HG03521 (cell line): ENCODE data around the gene SLC22A23.
A peak's percentile ranks its signal among the peaks of the same experiment; 100 is the strongest.

Source experiments
- ATAC-seq: cut with Tn5 transposase; IDR thresholded peaks from one replicate; pipeline ENCODE4 v1.9.1; 2021; ENCODE audit warnings: mild to moderate bottlenecking, moderate library complexity; ENCODE audit not compliant: unreplicated experiment

Gene SLC22A23

DNA sequence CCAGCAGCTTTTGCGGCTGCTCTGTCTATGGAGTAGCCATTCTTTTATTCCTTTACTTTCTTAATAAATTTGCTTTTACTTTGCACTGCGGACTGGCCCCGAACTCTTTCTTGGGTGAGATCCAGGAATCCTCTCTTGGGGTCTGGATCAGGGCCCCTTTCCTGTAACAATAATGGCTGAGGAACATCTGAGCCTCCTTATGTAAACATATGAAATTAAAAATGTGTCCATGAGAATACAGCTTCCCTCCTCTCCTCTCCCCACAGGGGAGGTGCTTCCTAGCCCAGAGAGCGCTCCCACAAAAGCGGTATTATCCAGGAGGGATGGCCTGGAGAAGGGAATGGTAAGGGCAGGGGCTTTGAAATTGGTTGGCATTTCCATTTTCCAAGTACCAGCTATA lies 117.0 kb downstream of the SLC22A23 start:
- ATAC-seq: no peak

DNA sequence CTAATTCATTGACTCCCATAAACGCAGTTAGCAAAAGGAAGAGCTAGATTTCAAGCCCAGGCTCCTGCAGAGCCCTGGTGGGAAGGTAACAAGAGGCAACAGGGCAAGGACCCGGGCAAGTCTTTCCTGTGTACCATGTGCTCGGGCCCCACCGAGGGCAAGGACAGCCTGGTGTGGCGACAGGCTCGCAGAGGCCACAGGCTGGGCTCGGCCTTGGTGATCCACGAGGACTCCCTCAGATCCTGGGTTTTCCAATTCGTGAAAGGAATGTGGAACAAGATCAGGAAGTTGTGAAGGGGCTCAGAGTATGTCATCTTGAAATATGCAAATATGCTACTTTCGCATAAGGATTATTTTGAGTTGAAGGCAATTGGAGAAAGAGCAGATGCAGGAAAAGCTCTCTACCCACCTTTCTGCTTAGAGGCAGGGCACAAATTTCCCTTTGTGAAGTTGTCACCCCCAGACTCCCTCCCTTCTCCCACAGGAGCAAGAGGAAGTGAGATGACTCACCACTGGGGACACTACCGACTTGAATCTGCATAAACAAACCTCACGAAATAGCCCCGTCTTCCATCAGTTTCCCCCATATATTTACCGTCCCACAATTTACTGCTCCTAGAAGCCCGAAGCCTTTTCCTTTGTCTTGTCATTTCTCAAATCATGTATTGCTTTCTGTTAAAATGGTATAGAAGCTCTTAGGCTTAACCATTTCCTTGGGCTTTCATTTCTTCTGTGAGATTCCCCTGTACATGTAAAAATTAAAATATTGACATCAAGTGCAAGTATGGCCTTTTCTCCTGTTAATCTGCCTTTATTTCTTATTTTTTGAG lies 119.1 kb downstream of the SLC22A23 start:
- ATAC-seq: no peak

DNA sequence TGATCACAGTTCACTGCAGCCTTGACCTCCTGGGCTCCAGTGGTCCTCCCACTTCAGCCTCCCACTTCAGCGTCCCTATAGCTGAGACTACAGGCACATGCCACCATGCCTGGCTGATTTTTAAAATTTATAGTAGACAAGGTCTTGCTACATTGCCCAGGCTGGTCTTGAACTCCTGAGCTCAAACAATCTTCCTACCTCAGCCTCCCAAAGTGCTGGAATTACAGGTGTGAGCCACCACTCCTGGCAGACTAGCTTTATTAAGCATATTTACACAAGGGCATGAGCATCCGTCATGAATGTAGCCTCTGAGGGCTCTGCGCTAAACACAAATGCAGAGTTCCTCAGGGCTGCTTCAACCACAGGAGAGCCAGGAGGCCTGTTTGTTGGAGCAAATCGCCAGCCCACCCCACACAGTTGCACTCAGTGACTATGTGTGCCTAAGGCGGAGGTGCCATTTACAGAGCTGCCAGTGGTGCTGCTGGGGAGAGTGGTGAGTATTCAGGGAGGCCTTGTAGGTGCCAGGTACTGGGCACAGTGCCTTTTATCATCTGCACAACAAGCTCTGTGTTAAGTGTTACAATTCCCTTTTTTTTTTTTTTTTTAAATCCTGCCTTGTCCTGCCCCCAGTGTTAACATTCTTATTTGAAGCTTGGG lies 119.9 kb downstream of the SLC22A23 start:
- ATAC-seq: no peak

DNA sequence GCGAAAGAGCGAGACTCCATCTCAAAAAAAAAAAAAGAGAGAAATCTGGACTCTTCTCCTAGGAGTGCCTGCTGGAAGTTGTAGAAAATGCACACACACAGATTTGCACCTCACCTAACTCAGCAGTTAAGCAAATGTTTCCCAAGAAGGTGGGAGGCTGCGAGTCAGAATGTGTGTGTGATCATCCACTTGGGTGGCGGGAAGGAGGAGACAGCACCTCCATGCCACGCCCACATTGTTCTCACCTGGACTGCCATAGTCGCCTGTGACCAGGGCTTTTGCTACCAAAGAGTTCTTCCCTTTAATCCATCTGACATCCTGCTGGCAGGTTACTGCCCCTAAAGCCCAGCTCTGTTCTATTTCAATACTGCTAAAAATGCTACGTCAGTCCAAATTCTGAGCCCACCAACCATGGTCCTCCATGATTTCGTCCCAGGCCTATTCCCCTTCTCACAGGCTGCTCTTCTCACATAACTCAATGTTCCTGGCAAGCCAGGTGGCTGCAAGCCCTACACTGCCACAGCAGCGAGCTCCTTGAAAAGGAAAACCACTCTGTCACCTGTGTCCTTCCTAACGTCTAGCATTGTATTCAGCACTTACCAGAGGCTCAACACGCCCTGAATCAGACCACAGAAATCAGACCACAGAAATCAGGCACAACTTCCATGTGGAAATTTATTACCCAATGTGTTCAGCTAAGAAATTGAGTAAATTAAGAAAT lies 120.6 kb downstream of the SLC22A23 start:
- no peak for ATAC-seq

DNA sequence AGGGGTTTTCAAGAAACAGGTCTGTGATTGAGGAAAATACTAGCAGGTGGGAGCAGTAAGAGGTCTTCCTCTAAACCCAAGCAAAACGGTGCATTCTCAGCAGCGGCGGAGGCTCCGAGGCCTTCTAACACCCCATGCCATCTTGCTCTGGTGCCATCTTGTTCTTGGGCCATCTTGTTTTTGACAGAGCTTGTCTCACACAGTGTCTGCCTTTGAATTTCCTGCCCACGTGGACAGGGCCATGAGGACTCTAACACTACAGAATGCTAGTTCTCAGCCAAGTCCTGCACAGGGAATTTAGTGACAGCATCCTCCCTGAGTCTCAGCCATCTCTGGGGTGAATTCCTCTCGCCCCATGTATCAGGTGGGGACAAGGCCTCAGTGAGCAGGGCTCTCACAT lies 121.7 kb downstream of the SLC22A23 start:
- ATAC-seq: no peak

DNA sequence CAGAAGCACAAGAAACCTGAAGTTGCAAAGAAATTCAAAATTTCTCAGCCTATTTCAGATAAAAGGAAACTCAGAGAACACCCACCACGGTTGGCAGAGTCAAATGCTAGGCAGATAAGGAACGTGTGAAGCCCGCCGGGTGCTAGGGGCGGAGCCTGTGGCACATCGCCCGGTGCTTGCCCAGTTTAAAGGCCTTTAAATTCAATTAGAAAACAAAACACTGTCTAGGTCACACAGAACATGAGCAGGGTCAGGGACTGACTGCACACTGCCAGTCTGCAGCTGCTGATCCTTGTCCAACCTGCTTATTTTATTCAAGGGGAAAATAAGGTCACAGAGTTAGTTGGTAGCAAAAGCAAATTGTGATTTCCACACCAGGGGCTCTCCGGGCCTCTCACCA lies 122.3 kb downstream of the SLC22A23 start:
- ATAC-seq: no peak

DNA sequence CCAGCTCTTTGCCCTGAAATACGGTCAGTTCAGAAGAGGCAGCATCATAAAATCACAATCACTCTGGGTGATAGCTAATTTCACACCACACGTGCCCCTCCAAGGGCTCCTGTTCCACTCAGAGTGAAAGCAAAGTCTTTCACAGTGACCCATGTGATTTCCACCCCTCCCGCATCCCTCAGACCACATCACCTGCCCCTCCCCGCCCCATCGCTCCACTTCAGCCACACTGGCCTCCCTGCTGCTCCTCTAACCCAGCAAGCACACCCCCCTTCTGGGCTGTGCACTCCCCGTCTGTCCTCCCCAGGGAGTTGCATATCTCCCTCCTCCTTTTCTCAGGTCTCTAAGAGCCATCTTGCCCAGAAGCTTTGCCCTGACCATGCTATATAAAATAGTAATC lies 123.6 kb downstream of the SLC22A23 start:
- ATAC-seq: peak; percentile 43

DNA sequence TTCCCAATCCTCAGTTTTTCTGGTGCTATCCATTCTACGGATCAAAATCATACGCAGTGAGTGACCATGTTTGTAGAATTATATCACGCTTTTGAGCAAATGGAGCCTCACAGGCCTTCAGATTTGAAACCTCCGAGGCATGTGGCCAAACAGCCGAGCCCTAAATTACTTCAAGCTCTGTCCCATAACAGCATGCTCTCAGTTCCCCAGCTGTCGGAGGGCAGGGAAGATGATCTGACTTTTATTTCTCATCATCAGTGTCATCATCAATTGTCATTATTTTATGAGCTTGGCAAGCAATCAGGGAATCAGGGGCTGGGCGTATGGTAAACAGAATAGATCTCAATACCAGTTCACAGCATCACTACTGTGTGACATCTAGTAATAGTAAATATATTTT lies 124.9 kb downstream of the SLC22A23 start:
- ATAC-seq: no peak

DNA sequence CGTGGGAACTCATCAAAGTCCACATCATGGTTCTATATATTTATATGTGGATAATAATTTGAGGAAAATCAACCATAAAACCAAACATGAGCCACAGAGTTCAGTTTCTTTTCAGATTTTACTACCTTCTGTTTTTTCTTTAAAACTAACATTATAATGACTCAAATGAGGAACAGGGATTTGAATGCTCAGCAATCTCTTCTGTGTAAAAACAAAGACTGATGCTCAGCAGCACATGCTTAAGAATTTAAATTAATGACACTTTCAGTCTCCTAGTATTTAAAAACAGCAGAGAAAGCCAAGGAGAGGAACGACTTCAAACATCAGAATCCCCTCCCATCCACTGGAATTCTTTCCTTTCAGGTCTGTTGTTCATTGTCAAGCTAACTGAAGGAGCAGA lies 125.4 kb downstream of the SLC22A23 start:
- ATAC-seq: no peak

DNA sequence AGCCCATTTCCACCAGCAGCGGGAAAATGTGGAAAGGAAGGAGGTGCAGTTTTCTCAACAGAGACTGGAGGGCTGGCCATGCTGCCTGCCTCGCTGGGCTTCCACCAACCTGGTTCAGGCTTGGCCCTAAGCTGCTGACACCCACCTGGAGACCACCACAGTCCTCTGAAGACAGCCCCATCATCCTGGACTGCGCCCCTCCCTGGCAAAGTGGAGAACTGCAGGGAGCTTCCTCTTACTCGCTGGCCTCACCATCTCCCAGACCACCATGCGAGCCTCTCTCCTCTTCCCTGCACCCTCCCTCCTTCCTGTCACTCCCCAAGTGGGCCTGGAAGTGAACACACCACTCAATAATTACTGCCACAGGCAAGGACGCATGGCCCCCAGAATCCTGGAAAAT lies 126.7 kb downstream of the SLC22A23 start:
- ATAC-seq: no peak

DNA sequence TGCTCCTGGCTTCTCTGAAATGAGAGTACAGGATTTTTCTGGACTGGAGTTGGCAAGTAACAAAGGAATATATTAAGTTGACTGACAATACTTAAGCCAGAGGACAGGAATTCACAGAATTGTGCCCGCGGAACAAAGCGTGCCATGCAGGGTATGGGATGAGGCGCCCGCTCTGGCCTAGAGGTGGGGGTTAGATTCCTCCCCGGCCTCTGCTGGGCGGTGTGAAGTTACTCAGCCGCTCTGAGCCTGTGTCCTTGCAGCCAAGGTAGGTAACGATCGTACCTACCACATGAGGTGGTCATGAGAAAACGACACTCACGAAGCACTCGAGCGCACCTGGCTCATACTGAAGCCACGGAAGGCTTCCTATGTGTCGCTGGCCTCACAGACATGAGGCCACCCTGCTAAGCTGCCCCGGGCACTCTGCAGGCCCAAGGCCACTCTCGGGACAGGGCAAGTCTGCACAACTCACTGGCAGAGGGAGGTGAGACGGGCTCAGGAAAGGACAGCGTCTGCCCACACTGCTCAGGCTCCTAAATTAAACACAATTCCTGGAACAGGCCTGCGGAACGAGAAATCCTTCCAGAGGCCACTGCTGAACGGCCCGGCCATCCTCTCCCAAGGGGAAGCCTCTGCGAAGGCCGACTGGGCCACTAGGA lies 127.3 kb downstream of the SLC22A23 start:
- no peak for ATAC-seq

DNA sequence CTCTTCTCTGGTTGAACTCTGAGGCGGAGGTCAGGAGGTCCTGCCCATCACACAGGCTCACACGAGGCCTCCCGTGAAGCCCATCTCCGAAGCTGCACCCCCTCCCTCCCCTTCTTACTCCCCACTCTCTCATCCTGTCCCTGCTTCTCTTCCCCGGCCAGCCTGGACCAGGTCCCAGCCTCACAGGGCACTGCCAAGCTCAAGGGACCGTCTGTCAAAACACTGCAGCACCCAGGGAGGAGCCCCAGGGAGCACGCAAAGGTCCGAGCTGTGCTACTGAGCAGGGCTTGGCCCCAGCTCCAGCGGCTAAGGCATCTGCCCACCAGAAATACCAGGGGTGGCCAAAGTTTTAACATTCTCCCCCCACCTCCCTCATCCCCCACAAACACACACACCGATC lies 128.1 kb downstream of the SLC22A23 start:
- no peak for ATAC-seq

DNA sequence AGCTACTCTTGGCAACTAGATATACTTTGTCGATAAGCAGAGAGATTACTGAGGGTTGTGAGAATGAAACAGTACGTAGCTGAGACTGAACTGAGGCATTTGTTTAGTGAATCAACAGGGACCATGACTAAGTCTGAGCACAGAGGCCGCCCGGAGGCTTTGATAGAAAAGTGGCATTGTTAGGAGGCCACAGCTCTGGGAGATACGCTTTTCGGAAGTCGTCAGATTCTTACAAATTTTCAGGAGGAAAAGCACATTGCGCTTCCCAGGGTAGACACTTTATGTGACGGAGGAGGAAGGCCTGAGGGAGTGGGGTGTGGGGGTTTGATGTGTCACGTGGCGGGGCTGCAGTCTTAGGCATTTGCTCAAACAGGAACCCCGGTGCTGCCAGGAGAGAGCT lies 128.7 kb downstream of the SLC22A23 start:
- no peak for ATAC-seq

DNA sequence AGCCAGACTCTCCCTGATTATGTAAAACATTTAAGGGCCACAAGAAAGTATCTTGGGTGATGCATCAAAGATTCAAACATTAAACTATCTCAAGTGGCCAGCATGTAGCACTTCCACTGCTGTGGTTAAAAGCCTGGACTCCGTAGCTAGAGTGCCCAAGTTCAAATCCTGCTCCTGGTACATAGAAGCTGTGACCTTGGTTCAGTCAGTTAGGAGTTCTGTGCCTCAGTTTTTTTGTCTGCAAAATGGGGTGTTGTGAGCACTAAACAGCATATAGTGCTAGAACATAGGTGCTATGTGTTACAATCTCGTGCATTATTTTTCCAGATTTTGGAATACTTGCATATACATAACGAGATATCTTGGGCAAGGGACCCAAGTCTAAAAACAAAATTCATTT lies 129.4 kb downstream of the SLC22A23 start:
- ATAC-seq: no peak

DNA sequence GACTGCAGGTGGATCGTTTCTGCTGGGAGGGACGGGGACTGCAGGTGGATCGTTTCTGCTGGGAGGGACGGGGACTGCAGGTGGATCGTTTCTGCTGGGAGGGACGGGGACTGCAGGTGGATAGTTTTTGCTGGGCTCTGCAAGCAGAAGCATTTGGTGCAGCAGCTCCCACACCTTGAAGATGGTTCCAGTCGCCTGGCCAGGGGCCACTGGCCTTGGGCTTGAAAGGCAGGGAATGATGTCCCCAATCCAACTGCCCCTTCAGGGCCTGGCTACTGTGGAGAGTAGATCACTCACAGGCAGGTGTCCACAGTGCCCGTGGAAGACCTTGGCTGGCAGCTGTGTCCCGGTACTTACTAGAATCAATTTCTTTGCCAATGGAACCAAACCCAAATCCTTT lies 129.9 kb downstream of the SLC22A23 start:
- no peak for ATAC-seq

DNA sequence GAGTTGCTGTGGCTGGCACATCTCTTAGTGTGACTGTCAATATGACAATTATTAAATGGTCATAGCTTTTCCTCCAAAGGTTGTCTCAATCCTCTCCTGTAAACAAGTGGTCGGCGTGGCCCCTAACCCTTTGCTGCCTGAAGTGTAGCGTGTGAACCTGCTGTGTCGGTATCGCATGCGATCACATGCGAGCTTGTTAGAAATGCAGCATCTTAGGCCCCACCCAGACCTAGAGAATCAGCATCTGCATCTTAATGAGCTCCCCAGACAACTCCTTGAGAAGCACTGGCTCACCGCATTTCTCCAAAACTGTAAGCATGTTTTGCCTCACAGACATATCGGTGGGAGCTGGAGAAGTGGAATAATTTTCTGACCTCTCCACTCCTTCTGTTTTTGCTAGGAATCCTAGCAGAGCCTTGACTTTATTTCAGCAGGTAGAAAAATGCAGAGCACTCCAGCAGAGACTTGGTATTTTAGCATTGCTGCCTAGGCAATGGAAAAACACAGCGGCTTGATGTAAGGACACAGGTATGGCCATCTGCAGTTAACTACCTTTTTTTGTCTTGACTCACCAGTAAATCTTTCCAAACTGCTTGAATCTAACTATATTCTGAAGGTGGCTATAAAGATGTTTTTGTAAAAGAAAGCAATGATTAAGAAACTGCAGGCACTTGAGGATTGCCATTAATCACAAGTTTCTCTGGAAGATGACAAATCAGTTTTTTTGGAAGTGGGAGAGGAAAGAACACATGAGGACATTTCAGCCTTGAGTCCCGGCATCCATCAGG lies 130.5 kb downstream of the SLC22A23 start:
- ATAC-seq: no peak

DNA sequence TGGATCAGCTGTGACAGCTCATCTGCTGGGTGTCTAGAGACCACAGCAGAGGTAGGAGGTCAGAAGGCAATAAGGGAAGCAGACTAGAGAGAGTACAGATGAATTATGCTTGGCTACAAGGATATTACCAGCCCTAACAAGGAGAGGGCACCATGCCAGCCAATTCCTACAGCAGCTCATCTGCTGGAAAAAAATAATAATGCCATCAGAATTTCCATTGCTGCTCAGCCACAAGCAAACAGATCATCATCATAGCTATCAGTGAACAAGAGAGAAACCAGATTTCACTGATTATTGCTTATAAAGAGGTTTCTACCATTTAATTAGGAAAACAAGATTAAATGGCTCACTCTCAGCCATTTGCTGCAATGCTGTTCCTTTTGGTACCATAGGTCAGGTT lies 131.6 kb downstream of the SLC22A23 start:
- no peak for ATAC-seq

DNA sequence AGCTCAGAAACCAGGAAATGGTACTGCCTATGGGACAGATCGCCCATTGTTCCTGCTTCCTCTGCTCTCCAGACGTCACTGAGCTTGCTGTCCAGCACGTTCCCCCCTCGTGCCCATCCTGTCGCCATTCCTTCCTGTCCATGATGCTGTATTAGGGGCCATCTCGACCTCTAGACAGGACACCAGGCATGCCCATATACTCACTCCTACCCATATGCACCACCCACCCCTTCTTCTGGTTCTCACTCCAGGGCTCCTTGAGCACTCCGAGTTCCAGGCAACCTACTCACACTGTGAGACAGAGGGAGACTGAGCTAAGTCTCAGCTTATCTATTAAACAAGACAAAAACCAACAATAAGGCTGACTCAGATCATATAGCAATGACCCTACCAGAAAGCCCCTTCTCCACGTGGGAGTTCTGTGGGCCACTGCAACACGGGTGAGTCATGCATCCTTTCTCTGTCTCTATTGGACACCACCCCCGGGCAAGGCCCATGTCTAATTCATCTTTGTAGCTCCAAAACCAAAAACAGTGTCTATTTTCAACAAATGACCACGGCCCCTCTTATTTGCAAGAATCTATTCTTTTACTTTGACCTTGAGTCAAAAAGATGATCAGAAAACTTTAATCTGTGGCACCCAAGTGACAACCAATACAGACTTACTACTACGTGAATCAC lies 132.4 kb downstream of the SLC22A23 start:
- no peak for ATAC-seq

DNA sequence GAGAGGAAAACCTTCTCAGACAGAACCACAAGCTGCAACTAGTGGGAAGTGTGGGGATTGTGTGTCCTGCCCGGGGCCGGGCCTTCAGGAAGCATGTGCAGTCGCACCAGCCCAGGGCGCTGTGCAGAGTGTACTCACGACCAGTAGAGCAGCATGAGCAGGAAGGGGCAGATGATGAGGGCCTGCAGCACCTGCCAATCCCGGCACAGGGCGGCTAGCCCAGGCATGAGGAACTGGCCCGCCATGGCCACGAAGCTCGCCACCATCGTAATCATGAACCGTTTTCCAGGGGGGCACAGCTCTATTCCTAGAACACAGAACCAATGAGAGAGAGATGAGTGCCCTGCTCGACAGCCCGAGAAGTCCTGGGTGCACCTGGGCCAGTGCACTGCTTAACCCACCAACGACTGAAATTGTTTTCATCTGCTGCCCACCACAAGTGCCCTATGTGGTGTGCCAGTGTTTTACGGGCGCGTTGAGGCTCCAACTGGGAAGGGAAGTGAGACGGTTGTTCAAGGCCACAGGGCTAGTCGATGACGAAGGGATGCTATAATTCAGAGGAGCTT lies 133.1 kb downstream of the SLC22A23 start:
- no peak for ATAC-seq

DNA sequence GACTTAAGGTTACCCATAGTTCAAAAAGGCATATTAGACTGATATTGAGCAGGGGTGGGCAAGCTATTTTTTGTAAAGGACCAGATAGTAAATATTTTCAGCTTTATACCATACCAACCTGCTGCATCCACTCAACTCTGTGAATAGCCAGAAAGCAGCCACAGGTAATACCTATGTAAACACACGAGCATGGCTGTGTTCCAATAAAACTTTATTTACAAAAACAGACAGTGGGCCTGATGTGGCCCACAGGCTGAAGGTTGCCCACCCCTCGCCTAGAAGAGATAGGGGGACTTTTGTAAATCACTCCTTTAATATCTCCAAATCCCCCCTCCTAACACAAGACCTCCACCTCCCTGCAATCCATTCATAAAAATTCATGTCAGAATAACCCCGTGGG lies 133.7 kb downstream of the SLC22A23 start:
- no peak for ATAC-seq
